Cardiac septum (tissue), 1 donor: ENCODE results near the gene PAX1. TPM values are rescaled to one million over a fixed set of nuclear protein-coding genes. Genes with fewer than 3 reads are reported as not detected.

Experiments
- DNase-seq: peaks from one replicate; pipeline ENCODE4 v3.0.0-alpha.2; 2020; ENCODE audit warnings: low spot score
- intact Hi-C: fragments of 100-400 bp; cut with DNase I; formaldehyde crosslinking; loops from one replicate; pipeline ENCODE4 v1.14.0; 2022
- total RNA-seq: library from RNA; stranded (reverse); fragmentation: NEBNext Ultra II Directional; extraction: Animal tissue kit (Norgen Biotek cat#: 25700); gene quantifications from one replicate; pipeline ENCODE4 v1.2.1, GENCODE V29; 2021
- donor health status: DM: no; HTN: no; CAD: no.

Gene PAX1
- total RNA-seq, 1 donor from 2014 or later = 0.35 TPM

DNA sequence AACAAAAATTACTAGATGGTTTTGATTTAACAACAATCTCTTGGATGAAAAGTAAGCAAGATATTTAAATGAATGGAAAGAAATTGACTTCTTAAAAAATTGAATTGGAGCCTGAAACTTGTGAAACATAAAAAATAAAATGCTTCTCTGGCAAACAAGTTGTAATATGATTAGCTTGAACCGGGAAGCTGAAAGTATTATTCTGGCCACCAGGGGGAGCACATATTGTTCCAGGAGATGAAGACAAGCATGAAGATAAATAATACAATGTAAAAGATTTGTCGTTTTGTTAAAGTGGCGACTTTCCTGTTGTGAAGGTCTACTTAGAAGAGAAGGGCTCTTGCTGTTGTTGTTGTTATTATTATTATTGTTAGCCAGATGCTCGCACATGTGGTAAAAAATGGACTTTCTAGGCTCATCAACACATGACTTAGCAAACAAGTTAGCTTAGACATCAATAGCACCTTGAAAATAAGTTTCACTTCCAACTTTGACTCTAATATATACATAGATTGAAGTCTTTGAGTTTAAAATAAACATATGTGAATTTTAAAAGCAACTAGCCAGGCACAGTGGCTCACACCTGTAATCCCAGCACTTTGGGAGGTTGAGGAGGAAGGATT is 14.2 kb downstream of the PAX1 start:
- no peak for DNase-seq
- intact Hi-C loops = loop anchor here (5.0 kb wide), 2 partner anchors 388 to 528 kb away; no protein-coding TSS in a partner anchor

DNA sequence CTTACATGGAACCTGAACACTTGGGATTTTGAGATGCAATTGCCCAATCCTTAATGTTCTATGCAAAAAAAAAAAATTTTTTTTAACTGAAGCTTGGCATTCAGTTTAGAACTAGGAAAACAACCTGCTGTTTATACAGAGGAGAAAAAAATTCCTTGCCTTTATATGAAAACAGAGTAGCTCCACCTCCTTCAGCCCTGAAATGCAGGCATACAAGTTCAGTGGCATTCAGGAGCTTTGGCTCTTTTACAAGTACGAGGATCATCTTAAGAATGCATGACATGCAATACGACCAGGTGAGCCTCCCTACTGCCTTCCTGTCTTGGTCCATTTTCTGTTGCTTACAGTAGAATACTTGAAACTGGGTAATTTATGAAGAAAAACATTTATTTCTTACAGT is 20.4 kb downstream of the PAX1 start:
- intact Hi-C loops = no loop called here
- DNase-seq = no peak

DNA sequence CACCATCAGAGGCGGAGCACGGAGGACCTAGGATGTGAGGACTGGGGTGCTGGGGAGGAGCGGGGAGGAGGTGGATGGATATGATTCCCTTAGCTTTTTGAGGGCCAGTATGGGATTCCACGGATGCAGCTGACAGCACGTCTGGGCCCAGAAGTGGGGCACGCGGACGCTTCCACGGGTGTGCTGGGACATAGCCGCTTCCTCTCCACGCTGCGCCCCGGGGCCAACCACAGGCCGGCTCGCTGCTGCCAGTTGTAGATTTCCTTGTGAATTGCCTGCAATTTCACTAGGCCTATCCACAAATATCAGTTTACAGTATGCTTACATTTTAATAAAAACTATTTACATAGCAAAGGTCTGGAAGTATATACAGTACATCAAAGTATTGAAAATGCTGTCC is 23.9 kb downstream of the PAX1 start:
- no peak for DNase-seq
- intact Hi-C loops = no loop called here

DNA sequence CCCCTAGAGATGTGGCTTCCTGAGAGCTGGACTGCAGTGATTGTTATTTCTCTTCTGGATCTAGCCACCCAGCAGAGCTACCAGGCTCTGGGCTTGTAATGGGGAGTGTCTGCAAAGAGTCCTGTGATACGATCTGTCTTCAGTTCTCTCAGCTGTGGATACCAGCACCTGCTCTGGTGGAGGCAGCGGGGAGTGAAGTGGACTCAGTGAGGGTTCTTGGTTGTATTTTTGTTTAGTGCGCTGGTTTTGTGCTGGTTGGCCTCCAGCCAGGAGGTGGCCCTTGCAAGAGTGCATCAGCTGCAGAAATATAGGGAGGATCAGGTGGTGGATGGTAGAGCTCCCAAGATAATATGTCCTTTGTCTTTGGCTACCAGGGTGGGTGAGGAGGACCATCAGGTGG is 33.7 kb downstream of the PAX1 start:
- intact Hi-C loops = no loop called here
- DNase-seq = no peak

DNA sequence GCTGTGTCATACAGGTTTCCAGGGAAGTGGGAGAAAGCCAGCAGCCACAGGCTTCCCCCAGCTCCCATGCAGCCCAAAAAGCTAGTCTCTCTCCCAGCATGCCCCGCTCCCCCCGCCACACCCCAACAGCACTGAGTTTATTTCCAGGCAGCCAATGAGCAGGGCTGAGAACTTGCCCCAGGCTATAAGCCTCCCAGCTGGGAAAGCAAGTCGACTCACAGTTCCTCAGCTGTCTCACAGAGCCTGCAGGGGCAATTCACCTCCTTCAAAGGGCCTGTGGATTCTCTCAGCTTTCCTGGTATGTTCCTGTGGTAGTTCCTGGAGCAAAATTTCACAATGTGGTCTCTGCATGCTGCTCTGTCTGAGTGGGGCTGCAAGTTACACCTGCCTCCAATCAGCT is 34.2 kb downstream of the PAX1 start:
- intact Hi-C loops = no loop called here
- no peak for DNase-seq

DNA sequence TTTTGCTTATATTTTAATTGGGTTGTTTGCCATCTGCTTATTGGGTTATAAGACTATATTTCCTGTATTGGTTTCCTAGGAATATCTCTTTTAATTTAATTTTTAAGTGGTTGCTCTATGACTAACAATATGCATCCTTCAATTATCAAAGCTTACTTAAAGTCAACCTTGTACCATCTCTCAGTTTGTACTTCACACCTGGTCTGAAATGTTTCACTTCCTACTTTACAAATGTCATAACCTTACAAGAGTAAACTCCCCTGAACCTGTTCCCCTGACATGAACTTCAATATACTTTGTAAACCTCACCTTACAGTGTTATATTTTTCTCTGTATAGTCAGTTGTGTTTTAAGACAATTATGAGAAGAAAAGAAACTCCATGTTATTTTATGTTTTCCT is 35.8 kb downstream of the PAX1 start:
- no peak for DNase-seq
- intact Hi-C loops = no loop called here

DNA sequence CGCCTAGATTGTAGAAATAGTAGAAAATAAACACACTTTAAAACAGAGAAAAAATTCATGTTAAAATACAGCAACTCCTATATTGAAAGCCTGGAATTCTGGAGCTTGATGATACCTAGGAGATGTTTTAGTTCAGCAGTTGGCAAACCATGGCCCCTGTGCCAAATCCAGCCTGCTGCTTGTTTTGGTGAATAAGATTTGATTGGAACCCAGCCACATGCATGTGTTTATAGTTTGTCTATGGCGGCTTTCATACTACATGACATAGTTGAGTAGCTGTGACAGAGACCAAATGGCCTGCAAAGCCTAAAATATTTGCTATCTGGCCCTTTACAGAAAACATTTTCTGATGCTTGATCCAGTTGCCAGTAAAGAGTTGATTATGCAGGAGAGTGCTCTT is 57.2 kb downstream of the PAX1 start:
- DNase-seq = no peak
- intact Hi-C loops = no loop called here

DNA sequence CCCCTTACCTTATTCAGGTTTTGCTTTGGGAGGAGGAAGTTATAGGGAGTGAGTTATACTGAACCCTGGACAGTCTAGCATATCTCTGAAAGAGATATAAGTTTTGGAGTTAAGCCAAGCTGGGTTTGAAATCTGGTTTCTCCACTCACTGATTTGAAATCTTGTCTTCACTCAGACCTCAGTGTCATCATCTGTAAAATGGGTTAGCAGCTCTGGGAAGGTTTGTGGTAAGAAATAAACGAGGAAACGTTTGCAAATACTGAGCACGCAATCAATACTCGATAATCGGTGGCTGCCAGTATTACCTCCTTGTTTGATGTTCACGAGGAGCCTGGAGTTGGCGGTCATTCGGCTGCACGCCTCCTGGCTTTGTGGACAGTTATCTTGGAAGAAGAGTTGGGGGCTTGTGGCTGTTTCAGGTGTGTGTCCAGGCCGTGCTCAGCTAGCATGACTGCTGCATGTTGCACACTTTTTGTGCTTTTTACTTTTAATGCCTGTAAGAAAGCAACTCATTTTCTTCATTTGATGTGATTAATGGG is 61.8 kb downstream of the PAX1 start:
- no peak for DNase-seq
- intact Hi-C loops = no loop called here

DNA sequence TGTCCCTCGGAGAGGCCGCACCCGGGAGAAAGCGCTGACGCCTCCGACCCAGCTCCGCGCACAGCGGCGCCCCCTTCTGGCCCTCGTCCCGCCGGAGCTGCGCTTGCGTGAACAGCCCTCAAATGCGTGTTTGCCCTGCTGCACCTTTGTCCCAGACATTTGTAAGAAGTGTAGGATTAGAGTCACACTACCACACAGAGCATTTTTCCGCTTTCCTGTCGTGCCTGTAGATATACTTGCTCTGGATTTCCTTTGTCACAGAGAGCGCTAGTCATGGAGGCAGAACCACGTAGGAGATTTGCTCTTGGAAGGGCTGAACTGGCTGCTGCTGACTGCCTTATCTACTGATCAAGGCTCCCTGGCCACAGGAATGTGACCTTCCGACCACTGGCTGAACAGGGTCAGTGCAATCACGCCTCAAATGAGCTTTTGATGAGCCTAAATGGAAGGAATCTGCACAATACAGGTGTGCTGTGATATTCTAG is 62.3 kb downstream of the PAX1 start:
- intact Hi-C loops = no loop called here
- no peak for DNase-seq

Other genes starting within 250 kb of the PAX1 start
- 0.11 TPM for gene NKX2-2, start 191.6 kb upstream of the PAX1 start, total RNA-seq